HCT116 (cell line): ENCODE data around the gene IL18.

ENCODE experiments used
- CEBPB ChIP-seq: IDR thresholded peaks from 2 replicates; pipeline ENCODE4 v1.6.1; 2012; ENCODE audit warnings: low read depth
- CTCF ChIP-seq, 3 experiments: fragments of 200-600 bp in 1 of 3; sonication (generic) in 1 of 3; IDR thresholded peaks in 2 of 3; conservative IDR thresholded peaks in 1 of 3; 2 replicates each; pipeline ENCODE4 v1.5.1; 2012 to 2017; ENCODE audit warnings: low read depth in 2 of 3, low read length in 2 of 3, antibody characterized with exemption in 1 of 3, borderline replicate concordance in 1 of 3, control low read depth in 1 of 3, mild to moderate bottlenecking in 1 of 3, mixed read lengths in 1 of 3, mixed run types in 1 of 3, moderate library complexity in 1 of 3; ENCODE audit not compliant: insufficient read depth in 1 of 3
- EGR1 ChIP-seq: IDR thresholded peaks from 2 replicates; pipeline ENCODE4 v1.6.1; 2012; ENCODE audit warnings: low read depth
- EZH2 ChIP-seq: fragments of 200-600 bp; sonication (generic); IDR thresholded peaks from 2 replicates; pipeline ENCODE4 v1.6.1; 2017; ENCODE audit warnings: antibody characterized with exemption, mixed run types
- EZH2phosphoT487 ChIP-seq: fragments of 200-600 bp; IDR thresholded peaks from 2 replicates; pipeline ENCODE4 v1.6.1; 2018; ENCODE audit warnings: antibody characterized with exemption, borderline replicate concordance
- MAX ChIP-seq: IDR thresholded peaks from 2 replicates; pipeline ENCODE4 v1.6.1; 2012
- POLR2A ChIP-seq: IDR thresholded peaks from 2 replicates; pipeline ENCODE4 v1.7.0; 2011; ENCODE audit warnings: borderline replicate concordance; ENCODE audit not compliant: insufficient read depth, insufficient read length; ENCODE audit errors: extremely low read depth
- POLR2AphosphoS5 ChIP-seq: IDR thresholded peaks from 2 replicates; pipeline ENCODE4 v1.6.1; 2011; ENCODE audit warnings: mild to moderate bottlenecking, low read depth, low read length, moderate library complexity
- REST ChIP-seq: IDR thresholded peaks from 2 replicates; pipeline ENCODE4 v1.6.1; 2012; ENCODE audit warnings: low read depth
- SIN3A ChIP-seq: IDR thresholded peaks from 2 replicates; pipeline ENCODE4 v1.6.1; 2012; ENCODE audit warnings: low read depth
- TCF7L2 ChIP-seq: IDR thresholded peaks from 2 replicates; pipeline ENCODE4 v1.7.0; 2011; ENCODE audit warnings: borderline replicate concordance, inconsistent platforms; ENCODE audit not compliant: insufficient read depth, insufficient read length; ENCODE audit errors: extremely low read depth
- ZNF274 ChIP-seq: fragments of 200-500 bp; sonication (Bioruptor generic); IDR thresholded peaks from 2 replicates; pipeline ENCODE4 v1.6.1; 2014; ENCODE audit warnings: mild to moderate bottlenecking, low read depth, low read length, inconsistent platforms

- TF ChIP-seq MAX: 0 out of 2 replicates have a peak, but pooled peaks have one; percentile 35
- no peak for TF ChIP-seq TCF7L2
- no peak for TF ChIP-seq REST
- TF ChIP-seq CTCF (IDR thresholded peaks at IDR 0.05 in 2 of 3, conservative IDR thresholded peaks at IDR 0.05 in 1 of 3; ENCODE audit: borderline replicate concordance in 1 of 3, insufficient read depth in 1 of 3, low read depth in 2 of 3, low read length in 2 of 3): peak; percentile 83 to 99 (median 91)
- TF ChIP-seq EZH2: no peak
- no peak for TF ChIP-seq POLR2A
- TF ChIP-seq EGR1: no peak
- TF ChIP-seq ZNF274: no peak
- no peak; the same call in 1 of the 2 replicates for TF ChIP-seq CEBPB
- TF ChIP-seq POLR2AphosphoS5: no peak
- TF ChIP-seq SIN3A: no peak
- TF ChIP-seq EZH2phosphoT487: no peak
These were observed 11.1 kb upstream of the IL18 start, which contains the start of gene BCO2 for GRCh38 chr11:112174789-112175598.
